ENCODE measurements around the gene RGS7.
"Not testable (repeated sequence)": the region's sequence is repeated elsewhere in the genome, so short reads cannot be mapped to it uniquely, and the experiment has no call there.

The RGS7 gene

GRCh38 chr1:241143765-241144442, 213.1 kb downstream of the RGS7 start:
- ATAC-seq (ENCODE audit: low read depth) (no peak), DNase-seq (ENCODE audit: low spot score in 2 of 2) (no peak)
- Mint-ChIP-seq H3K27ac (no peak overlapping the region), H3K9me3 (peaks cover 3% of the 10 kb centered on the region), H3K27me3 (no peaks in the 10 kb centered on the region), H3K4me3 (no peak overlapping the region), H3K4me1 (peaks cover 2% of the 10 kb centered on the region), H3K36me3 (no peaks in the 10 kb centered on the region)

- ATAC-seq (ENCODE audit: low read depth) (no peak), DNase-seq (ENCODE audit: low spot score in 2 of 2) (no peak)
- peaks cover 3% of the 10 kb centered on the region for H3K9me3 Mint-ChIP-seq
- no peaks in the 10 kb centered on the region for H3K27me3 Mint-ChIP-seq
- H3K4me3 Mint-ChIP-seq, result no peak overlapping the region
- H3K4me1 Mint-ChIP-seq, result peaks cover 2% of the 10 kb centered on the region
- H3K27ac Mint-ChIP-seq, result no peak overlapping the region
- H3K36me3 Mint-ChIP-seq, result no peaks in the 10 kb centered on the region
Measured at GRCh38 chr1:241142493-241142892, 214.5 kb downstream of the RGS7 start.

GRCh38 chr1:241141646-241142045, 215.4 kb downstream of the RGS7 start:
- H3K27ac Mint-ChIP-seq; H3K4me1 Mint-ChIP-seq; H3K27me3 Mint-ChIP-seq; H3K36me3 Mint-ChIP-seq; DNase-seq (ENCODE audit: low spot score in 2 of 2); H3K9me3 Mint-ChIP-seq; ATAC-seq (ENCODE audit: low read depth); H3K4me3 Mint-ChIP-seq: not testable (repeated sequence)

- DNase-seq (ENCODE audit: low spot score in 2 of 2) (no peak), ATAC-seq (ENCODE audit: low read depth) (no peak)
- peaks cover 2% of the 10 kb centered on the region for H3K4me1 Mint-ChIP-seq
- no peaks in the 10 kb centered on the region for H3K36me3 Mint-ChIP-seq
- no peak overlapping the region for H3K4me3 Mint-ChIP-seq
- H3K27ac Mint-ChIP-seq, result no peak overlapping the region
- H3K9me3 Mint-ChIP-seq, result peaks cover 3% of the 10 kb centered on the region
- no peaks in the 10 kb centered on the region for H3K27me3 Mint-ChIP-seq
Measured at GRCh38 chr1:241140670-241141069, 216.3 kb downstream of the RGS7 start.

GRCh38 chr1:241139047-241139446, 218.0 kb downstream of the RGS7 start:
- H3K27ac Mint-ChIP-seq, result no peak overlapping the region
- peaks cover 2% of the 10 kb centered on the region for H3K36me3 Mint-ChIP-seq
- ATAC-seq (ENCODE audit: low read depth), result no peak

GRCh38 chr1:241138248-241138647, 218.8 kb downstream of the RGS7 start:
- H3K9me3 Mint-ChIP-seq, result peaks cover 6% of the 10 kb centered on the region
- no peaks in the 10 kb centered on the region for H3K4me1 Mint-ChIP-seq
- no peak overlapping the region for H3K4me3 Mint-ChIP-seq
- DNase-seq (ENCODE audit: low spot score in 2 of 2) (no peak), ATAC-seq (ENCODE audit: low read depth) (no peak)
- H3K36me3 Mint-ChIP-seq, result peaks cover 2% of the 10 kb centered on the region
- no peak overlapping the region for H3K27ac Mint-ChIP-seq
- H3K27me3 Mint-ChIP-seq, result no peaks in the 10 kb centered on the region

More at GRCh38 chr1:241139047-241139446, 218.0 kb downstream of the RGS7 start:
- Mint-ChIP-seq H3K9me3 (peaks cover 6% of the 10 kb centered on the region), H3K4me1 (no peaks in the 10 kb centered on the region), H3K4me3 (no peak overlapping the region), H3K27me3 (no peaks in the 10 kb centered on the region)
- DNase-seq (ENCODE audit: low spot score in 2 of 2), result no peak

GRCh38 chr1:241136389-241136788, 220.6 kb downstream of the RGS7 start:
- peaks cover 2% of the 10 kb centered on the region for H3K36me3 Mint-ChIP-seq
- no peaks in the 10 kb centered on the region for H3K4me1 Mint-ChIP-seq
- H3K4me3 Mint-ChIP-seq, result no peak overlapping the region
- ATAC-seq (ENCODE audit: low read depth), result no peak
- no peak overlapping the region for H3K27ac Mint-ChIP-seq
- DNase-seq (ENCODE audit: low spot score in 2 of 2), result no peak
- peaks cover 6% of the 10 kb centered on the region for H3K9me3 Mint-ChIP-seq
- no peaks in the 10 kb centered on the region for H3K27me3 Mint-ChIP-seq

GRCh38 chr1:241131636-241132194, 225.3 kb downstream of the RGS7 start:
- ATAC-seq (ENCODE audit: low read depth) (no peak), DNase-seq (ENCODE audit: low spot score in 2 of 2) (no peak)
- Mint-ChIP-seq H3K9me3 (peaks cover 4% of the 10 kb centered on the region), H3K36me3 (peaks cover 2% of the 10 kb centered on the region), H3K4me3 (no peak overlapping the region), H3K4me1 (no peaks in the 10 kb centered on the region), H3K27ac (no peak overlapping the region), H3K27me3 (no peaks in the 10 kb centered on the region)

GRCh38 chr1:241130881-241131280, 226.1 kb downstream of the RGS7 start:
- H3K36me3 Mint-ChIP-seq, result peaks cover 2% of the 10 kb centered on the region
- no peak overlapping the region for H3K27ac Mint-ChIP-seq
- ATAC-seq (ENCODE audit: low read depth) (no peak), DNase-seq (ENCODE audit: low spot score in 2 of 2) (no peak)
- no peaks in the 10 kb centered on the region for H3K4me1 Mint-ChIP-seq
- H3K4me3 Mint-ChIP-seq, result no peak overlapping the region
- H3K9me3 Mint-ChIP-seq, result peaks cover 4% of the 10 kb centered on the region
- no peaks in the 10 kb centered on the region for H3K27me3 Mint-ChIP-seq

- peaks cover 2% of the 10 kb centered on the region for H3K4me1 Mint-ChIP-seq
- ATAC-seq (ENCODE audit: low read depth) (no peak), DNase-seq (ENCODE audit: low spot score in 2 of 2) (no peak)
- H3K9me3 Mint-ChIP-seq, result peaks cover 4% of the 10 kb centered on the region
- H3K36me3 Mint-ChIP-seq, result peaks cover under 1% of the 10 kb centered on the region
- H3K27ac Mint-ChIP-seq, result no peak overlapping the region
- H3K4me3 Mint-ChIP-seq, result no peak overlapping the region
- H3K27me3 Mint-ChIP-seq, result peaks cover 1% of the 10 kb centered on the region
Measured at GRCh38 chr1:241129207-241129960, 227.6 kb downstream of the RGS7 start.

GRCh38 chr1:241125286-241125685, 231.7 kb downstream of the RGS7 start:
- H3K27me3 Mint-ChIP-seq, result peaks cover 1% of the 10 kb centered on the region
- H3K27ac Mint-ChIP-seq, result no peak overlapping the region
- peaks cover 1% of the 10 kb centered on the region for H3K9me3 Mint-ChIP-seq
- peaks cover 2% of the 10 kb centered on the region for H3K4me1 Mint-ChIP-seq
- no peak for ATAC-seq (ENCODE audit: low read depth)
- DNase-seq (ENCODE audit: low spot score in 2 of 2), result no peak
- no peak overlapping the region for H3K4me3 Mint-ChIP-seq
- no peaks in the 10 kb centered on the region for H3K36me3 Mint-ChIP-seq

GRCh38 chr1:241118049-241118448, 239.0 kb downstream of the RGS7 start:
- H3K9me3 Mint-ChIP-seq, result no peaks in the 10 kb centered on the region
- H3K4me1 Mint-ChIP-seq, result no peaks in the 10 kb centered on the region
- no peak overlapping the region for H3K4me3 Mint-ChIP-seq
- DNase-seq (ENCODE audit: low spot score in 2 of 2), result no peak
- no peaks in the 10 kb centered on the region for H3K36me3 Mint-ChIP-seq
- ATAC-seq (ENCODE audit: low read depth), result no peak
- H3K27me3 Mint-ChIP-seq, result no peaks in the 10 kb centered on the region
- H3K27ac Mint-ChIP-seq, result no peak overlapping the region

GRCh38 chr1:241115784-241116183, 241.2 kb downstream of the RGS7 start:
- H3K27me3 Mint-ChIP-seq, result no peaks in the 10 kb centered on the region
- H3K4me3 Mint-ChIP-seq, result no peak overlapping the region
- no peak for ATAC-seq (ENCODE audit: low read depth)
- no peaks in the 10 kb centered on the region for H3K36me3 Mint-ChIP-seq
- DNase-seq (ENCODE audit: low spot score in 2 of 2), result no peak
- no peak overlapping the region for H3K27ac Mint-ChIP-seq
- H3K9me3 Mint-ChIP-seq, result no peaks in the 10 kb centered on the region
- no peaks in the 10 kb centered on the region for H3K4me1 Mint-ChIP-seq

GRCh38 chr1:241114699-241115233, 242.2 kb downstream of the RGS7 start:
- H3K27me3 Mint-ChIP-seq, result no peaks in the 10 kb centered on the region
- no peak overlapping the region for H3K27ac Mint-ChIP-seq
- no peak for DNase-seq (ENCODE audit: low spot score in 2 of 2)
- H3K36me3 Mint-ChIP-seq, result no peaks in the 10 kb centered on the region
- no peak for ATAC-seq (ENCODE audit: low read depth)
- no peak overlapping the region for H3K4me3 Mint-ChIP-seq
- no peaks in the 10 kb centered on the region for H3K4me1 Mint-ChIP-seq
- no peaks in the 10 kb centered on the region for H3K9me3 Mint-ChIP-seq
